Measurements from ENCODE around the gene TIMM23B. TPM values are rescaled to one million over a fixed set of nuclear protein-coding genes. Genes with fewer than 3 reads are reported as not detected.
"Not testable (repeated sequence)": the region's sequence is repeated elsewhere in the genome, so short reads cannot be mapped to it uniquely, and the experiment has no call there.

Gene TIMM23B
- total RNA-seq, 1 donor from 2014 or later: 23.2 TPM

DNA sequence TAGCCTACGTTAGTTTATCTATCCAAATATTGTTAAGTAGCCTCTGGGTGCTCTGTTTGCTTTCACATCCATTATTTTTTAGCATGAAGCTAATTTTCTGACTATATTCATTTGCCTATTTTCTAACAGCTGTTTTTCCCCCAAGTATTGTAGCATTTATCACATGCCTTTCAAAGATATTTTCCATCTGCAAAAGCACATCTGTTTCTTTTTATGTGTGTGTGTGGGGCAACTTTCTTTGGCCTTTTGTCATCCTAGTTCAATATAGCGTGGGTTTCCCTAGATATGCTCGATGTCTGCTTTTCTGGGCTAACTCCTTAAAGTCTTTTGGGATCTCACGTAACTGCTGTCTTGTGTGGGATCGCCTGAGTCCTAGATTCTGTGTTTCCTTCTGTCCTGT, 53.5 kb downstream of the TIMM23B start:
- not testable (repeated sequence) for H3K4me3 Mint-ChIP-seq (ENCODE audit: unreplicated experiment); H3K27ac Mint-ChIP-seq (ENCODE audit: unreplicated experiment); DNase-seq; H3K9me3 Mint-ChIP-seq (ENCODE audit: unreplicated experiment); H3K4me1 Mint-ChIP-seq (ENCODE audit: low read depth, unreplicated experiment); H3K27me3 Mint-ChIP-seq (ENCODE audit: unreplicated experiment); H3K36me3 Mint-ChIP-seq (ENCODE audit: unreplicated experiment)

DNA sequence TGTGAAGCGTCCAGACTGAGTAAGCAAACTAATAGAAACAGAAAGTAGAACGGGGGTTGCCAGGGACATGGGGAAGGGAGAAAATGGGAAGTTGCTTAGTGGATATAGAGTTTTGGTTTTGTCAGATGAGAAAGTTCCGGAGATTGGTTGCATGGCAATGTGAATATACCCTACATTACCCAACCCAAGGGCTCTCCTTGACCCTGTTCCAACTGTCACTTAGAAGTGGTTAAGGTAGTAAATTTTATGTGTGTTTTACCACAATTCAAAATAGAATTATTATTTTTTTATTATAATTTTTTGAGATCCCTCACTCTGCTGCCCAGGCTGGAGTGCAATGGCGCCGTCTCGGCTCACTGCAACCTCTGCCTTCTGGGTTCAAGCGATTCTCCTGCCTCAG, 72.2 kb downstream of the TIMM23B start:
- not testable (repeated sequence) for H3K36me3 Mint-ChIP-seq (ENCODE audit: unreplicated experiment); H3K27ac Mint-ChIP-seq (ENCODE audit: unreplicated experiment); DNase-seq; H3K9me3 Mint-ChIP-seq (ENCODE audit: unreplicated experiment); H3K4me3 Mint-ChIP-seq (ENCODE audit: unreplicated experiment); H3K4me1 Mint-ChIP-seq (ENCODE audit: low read depth, unreplicated experiment); H3K27me3 Mint-ChIP-seq (ENCODE audit: unreplicated experiment)

DNA sequence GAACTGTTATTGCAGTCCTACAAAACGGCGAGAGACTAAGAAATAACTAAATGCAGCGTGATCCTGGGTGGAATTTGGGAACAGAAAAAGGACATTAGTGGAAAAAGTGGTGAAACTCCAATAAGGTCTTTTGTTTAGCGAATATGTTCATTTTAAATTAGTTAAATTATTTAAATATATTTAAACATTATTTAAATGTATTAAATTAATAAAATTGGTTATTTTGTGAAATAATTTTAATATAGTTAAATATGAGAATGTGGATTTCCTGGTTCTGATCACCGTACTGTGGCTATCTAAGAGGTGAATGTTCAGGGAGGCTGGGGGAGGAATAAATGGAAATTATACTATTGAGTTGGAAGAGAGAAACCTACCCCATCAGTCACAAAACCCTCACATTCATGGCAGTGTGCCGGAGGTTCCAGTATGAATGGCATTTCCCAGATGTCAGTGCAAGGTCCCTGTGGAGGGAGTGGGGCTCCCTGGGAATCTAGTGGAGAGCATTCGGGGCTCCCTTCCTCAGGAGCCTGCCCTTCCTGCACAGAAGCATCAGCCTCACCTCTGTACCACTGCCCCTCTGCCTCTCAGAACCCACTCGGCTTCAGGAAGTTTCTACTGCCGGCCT, 73.9 kb downstream of the TIMM23B start:
- not testable (repeated sequence) for DNase-seq; H3K9me3 Mint-ChIP-seq (ENCODE audit: unreplicated experiment); H3K4me1 Mint-ChIP-seq (ENCODE audit: low read depth, unreplicated experiment); H3K4me3 Mint-ChIP-seq (ENCODE audit: unreplicated experiment); H3K27ac Mint-ChIP-seq (ENCODE audit: unreplicated experiment); H3K27me3 Mint-ChIP-seq (ENCODE audit: unreplicated experiment); H3K36me3 Mint-ChIP-seq (ENCODE audit: unreplicated experiment)

DNA sequence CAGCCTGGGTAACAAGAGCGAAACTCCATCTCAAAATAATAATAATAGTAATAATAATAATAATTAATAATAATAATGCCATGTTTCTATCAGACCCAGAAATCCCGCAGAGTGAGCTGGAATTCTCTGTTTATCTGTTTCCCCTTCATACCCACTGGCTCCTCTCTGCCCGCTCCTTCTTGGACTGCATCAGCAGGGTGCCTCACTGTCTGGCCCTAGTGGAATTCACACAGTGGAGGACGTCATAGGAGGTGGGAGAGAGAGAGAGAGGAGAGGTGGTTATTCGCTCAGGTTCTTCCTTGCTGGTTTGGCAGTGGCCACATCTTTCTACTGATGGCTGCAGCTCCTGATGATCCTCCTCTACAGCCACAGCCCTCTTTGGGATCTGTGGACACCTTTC, 75.1 kb downstream of the TIMM23B start:
- H3K4me1 Mint-ChIP-seq (ENCODE audit: low read depth, unreplicated experiment); H3K4me3 Mint-ChIP-seq (ENCODE audit: unreplicated experiment); H3K27ac Mint-ChIP-seq (ENCODE audit: unreplicated experiment); H3K9me3 Mint-ChIP-seq (ENCODE audit: unreplicated experiment); H3K27me3 Mint-ChIP-seq (ENCODE audit: unreplicated experiment); DNase-seq; H3K36me3 Mint-ChIP-seq (ENCODE audit: unreplicated experiment): not testable (repeated sequence)

GRCh38 chr10:50017646-50018045, 75.8 kb downstream of the TIMM23B start:
- H3K9me3 Mint-ChIP-seq (ENCODE audit: unreplicated experiment); H3K4me1 Mint-ChIP-seq (ENCODE audit: low read depth, unreplicated experiment); H3K36me3 Mint-ChIP-seq (ENCODE audit: unreplicated experiment); H3K4me3 Mint-ChIP-seq (ENCODE audit: unreplicated experiment); H3K27me3 Mint-ChIP-seq (ENCODE audit: unreplicated experiment); DNase-seq; H3K27ac Mint-ChIP-seq (ENCODE audit: unreplicated experiment): not testable (repeated sequence)

DNA sequence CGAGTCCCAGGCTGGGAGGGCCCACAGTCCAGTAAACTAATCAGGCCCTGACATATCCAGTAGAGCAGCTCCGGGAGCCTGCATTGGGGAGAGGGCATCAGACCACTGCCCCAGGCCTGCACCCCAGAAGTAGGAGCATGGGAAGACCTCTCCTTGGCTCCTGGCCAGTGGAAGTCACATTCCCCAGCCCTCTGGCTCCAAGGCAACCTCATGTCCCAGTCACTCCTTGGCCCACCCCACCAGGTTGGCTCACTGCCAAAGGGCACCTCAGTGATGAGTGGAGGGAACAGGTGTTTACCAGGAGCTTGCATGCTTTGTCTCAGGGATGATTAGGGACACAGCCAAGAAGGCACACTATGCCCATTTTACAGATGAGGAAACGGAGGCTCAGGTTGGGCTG, 77.4 kb downstream of the TIMM23B start:
- not testable (repeated sequence) for H3K27ac Mint-ChIP-seq (ENCODE audit: unreplicated experiment); H3K4me1 Mint-ChIP-seq (ENCODE audit: low read depth, unreplicated experiment); H3K36me3 Mint-ChIP-seq (ENCODE audit: unreplicated experiment); H3K4me3 Mint-ChIP-seq (ENCODE audit: unreplicated experiment); H3K9me3 Mint-ChIP-seq (ENCODE audit: unreplicated experiment); DNase-seq; H3K27me3 Mint-ChIP-seq (ENCODE audit: unreplicated experiment)

GRCh38 chr10:50020451-50021024, 78.7 kb downstream of the TIMM23B start:
- not testable (repeated sequence) for H3K4me3 Mint-ChIP-seq (ENCODE audit: unreplicated experiment); H3K27ac Mint-ChIP-seq (ENCODE audit: unreplicated experiment); DNase-seq; H3K36me3 Mint-ChIP-seq (ENCODE audit: unreplicated experiment); H3K27me3 Mint-ChIP-seq (ENCODE audit: unreplicated experiment); H3K9me3 Mint-ChIP-seq (ENCODE audit: unreplicated experiment); H3K4me1 Mint-ChIP-seq (ENCODE audit: low read depth, unreplicated experiment)

DNA sequence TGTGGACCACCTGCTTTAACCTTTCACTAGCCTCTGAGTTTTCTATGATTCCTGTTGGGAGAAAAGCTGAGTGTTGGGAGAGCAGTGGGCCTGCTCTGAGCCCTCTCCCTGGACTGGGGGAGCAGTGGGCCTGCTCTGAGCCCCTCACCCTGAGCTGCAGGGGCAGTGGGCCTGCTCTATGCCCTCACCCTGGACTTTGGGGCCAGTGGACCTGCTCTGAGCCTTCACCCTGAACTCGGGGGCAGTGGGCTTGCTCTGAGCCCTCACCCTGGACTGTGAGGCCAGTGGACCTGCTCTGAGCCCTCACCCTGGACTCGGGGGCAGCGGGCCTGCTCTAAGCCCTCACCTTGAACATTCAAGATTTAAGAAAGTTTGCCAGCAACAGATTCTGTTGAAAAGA, 79.8 kb downstream of the TIMM23B start:
- no peaks in the 10 kb centered on the region for H3K4me1 Mint-ChIP-seq (ENCODE audit: low read depth, unreplicated experiment)
- TF ChIP-seq, protein P1, sequence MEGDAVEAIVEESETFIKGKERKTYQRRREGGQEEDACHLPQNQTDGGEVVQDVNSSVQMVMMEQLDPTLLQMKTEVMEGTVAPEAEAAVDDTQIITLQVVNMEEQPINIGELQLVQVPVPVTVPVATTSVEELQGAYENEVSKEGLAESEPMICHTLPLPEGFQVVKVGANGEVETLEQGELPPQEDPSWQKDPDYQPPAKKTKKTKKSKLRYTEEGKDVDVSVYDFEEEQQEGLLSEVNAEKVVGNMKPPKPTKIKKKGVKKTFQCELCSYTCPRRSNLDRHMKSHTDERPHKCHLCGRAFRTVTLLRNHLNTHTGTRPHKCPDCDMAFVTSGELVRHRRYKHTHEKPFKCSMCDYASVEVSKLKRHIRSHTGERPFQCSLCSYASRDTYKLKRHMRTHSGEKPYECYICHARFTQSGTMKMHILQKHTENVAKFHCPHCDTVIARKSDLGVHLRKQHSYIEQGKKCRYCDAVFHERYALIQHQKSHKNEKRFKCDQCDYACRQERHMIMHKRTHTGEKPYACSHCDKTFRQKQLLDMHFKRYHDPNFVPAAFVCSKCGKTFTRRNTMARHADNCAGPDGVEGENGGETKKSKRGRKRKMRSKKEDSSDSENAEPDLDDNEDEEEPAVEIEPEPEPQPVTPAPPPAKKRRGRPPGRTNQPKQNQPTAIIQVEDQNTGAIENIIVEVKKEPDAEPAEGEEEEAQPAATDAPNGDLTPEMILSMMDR (IDR thresholded peaks at IDR 0.05; ENCODE audit: partially characterized antibody, unreplicated experiment): no peak
- H3K36me3 Mint-ChIP-seq (ENCODE audit: unreplicated experiment): no peaks in the 10 kb centered on the region
- no peak overlapping the region for H3K4me3 Mint-ChIP-seq (ENCODE audit: unreplicated experiment)
- no peaks in the 10 kb centered on the region for H3K9me3 Mint-ChIP-seq (ENCODE audit: unreplicated experiment)
- H3K27me3 Mint-ChIP-seq (ENCODE audit: unreplicated experiment): peaks cover 2% of the 10 kb centered on the region
- DNase-seq: no peak
- H3K27ac Mint-ChIP-seq (ENCODE audit: unreplicated experiment): no peak overlapping the region

Other genes starting within 250 kb of the TIMM23B start
- gene OGDHL, start 179.7 kb upstream of the TIMM23B start, total RNA-seq (ENCODE audit: unreplicated experiment): 2.5 TPM
- 53.3 TPM for gene PARG, start within 50 bp of the TIMM23B start, total RNA-seq (ENCODE audit: unreplicated experiment)
- 18.5 TPM for gene AGAP6, start 46.4 kb downstream of the TIMM23B start, total RNA-seq (ENCODE audit: unreplicated experiment)
- gene WASHC2A, start 125.9 kb downstream of the TIMM23B start, total RNA-seq (ENCODE audit: unreplicated experiment): 58.5 TPM

Data from glutamatergic neuron (in vitro differentiated cells).